T-helper 9 cell (primary cell): ENCODE data around the gene TSPAN7.

Source experiments
- DNase-seq: peaks from one replicate; pipeline ENCODE4 v3.0.0-alpha.2; 2020

TSPAN7 gene

DNA sequence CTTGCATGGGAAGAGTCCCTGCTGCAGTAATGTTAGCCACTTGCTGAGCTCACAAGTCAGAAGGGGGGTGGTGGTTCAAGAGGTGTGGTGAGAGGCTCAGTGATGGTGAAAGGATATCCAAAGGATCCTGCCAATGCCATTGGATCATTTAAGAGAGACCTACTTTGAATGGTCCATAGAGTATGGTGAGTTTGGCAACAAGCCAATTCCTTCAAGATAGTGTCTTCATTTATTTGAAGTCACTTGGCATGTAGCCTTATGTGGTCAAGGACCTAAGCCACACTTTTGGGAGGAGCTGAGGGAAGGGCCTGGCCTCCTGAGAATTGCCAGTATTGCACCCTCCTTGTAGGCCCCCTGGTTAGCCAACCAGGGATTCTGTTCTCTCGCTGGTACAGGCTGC lies 87.9 kb downstream of the TSPAN7 start:
- DNase-seq, result no peak

- no peak for DNase-seq
These were observed 88.6 kb downstream of the TSPAN7 start for GRCh38 chrX:38649674-38650647.

- no peak for DNase-seq
These were observed 90.6 kb downstream of the TSPAN7 start for GRCh38 chrX:38651625-38652601.

DNA sequence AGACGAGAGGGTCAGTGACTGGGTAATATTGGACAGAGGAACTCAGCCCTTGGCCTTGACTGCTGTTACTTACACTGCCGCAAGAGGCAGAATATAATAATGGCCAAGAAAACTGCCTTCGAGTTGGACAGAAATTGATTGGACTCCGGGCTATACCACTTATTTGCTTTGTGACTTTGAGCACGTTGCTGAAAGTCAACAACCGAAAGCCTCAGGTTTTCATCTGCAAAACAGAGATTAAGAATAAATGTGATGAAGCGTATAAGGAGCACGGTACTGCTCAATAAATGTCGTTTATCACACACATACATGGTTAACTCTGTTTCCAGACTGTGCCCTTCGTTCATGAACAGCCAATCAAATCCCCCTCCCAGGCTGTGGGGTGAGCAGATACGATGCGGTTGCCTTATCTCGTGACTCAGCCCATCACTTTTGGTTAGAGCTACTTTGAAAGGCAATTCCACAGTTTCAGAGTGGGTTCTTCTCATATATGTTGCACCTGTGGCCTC lies 91.6 kb downstream of the TSPAN7 start:
- DNase-seq, result no peak

- DNase-seq, result no peak
These were observed 93.0 kb downstream of the TSPAN7 start for GRCh38 chrX:38654302-38654701.

- DNase-seq, result no peak
These were observed 95.1 kb downstream of the TSPAN7 start for GRCh38 chrX:38656350-38656915.

- no peak for DNase-seq
These were observed 96.2 kb downstream of the TSPAN7 start for GRCh38 chrX:38657562-38657961.

- DNase-seq, result no peak
These were observed 99.2 kb downstream of the TSPAN7 start for GRCh38 chrX:38660395-38661102.

GRCh38 chrX:38661103-38661441 lies 99.7 kb downstream of the TSPAN7 start:
- no peak for DNase-seq

DNA sequence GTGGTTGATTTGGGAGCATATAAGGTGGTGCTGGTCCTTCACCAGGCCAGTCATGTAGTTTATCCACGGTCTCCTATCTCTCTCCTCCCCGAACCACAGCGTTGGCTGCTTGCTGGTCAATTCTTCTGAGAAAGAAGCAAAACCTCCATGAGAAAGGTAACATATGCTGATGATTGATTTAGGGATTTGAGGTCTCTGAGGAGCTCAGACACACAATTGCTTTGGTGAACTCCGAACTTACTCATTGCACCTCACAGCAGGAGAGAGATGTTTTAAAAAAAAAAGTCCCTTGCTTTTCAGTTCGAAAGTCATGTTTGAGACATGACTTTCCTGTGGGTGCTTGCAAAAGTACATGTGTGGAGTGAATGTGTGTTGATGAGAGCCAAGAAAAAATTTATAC lies 100.2 kb downstream of the TSPAN7 start:
- no peak for DNase-seq

DNA sequence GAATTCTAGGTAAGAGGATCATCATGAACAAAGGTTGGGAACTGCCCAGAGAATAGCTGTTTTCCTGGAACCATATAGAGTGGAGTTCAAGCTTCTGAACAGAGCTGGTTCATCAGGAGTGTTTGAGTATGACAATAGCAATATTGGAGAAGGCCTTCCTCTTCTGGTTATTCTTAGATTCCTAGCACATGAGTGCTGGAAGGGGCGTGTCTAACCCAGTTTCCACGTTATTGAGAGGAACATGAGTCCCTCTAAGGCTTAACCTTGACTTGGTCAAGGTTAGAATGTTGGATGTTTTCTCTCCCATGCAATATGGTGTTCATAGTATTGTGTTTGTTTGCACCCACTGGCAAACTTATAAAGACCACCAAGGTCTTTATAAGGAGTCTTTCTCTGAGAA lies 101.3 kb downstream of the TSPAN7 start:
- no peak for DNase-seq

- no peak for DNase-seq
These were observed 102.9 kb downstream of the TSPAN7 start for GRCh38 chrX:38664285-38664684.

GRCh38 chrX:38666909-38667308 lies 105.6 kb downstream of the TSPAN7 start:
- DNase-seq, result no peak

DNA sequence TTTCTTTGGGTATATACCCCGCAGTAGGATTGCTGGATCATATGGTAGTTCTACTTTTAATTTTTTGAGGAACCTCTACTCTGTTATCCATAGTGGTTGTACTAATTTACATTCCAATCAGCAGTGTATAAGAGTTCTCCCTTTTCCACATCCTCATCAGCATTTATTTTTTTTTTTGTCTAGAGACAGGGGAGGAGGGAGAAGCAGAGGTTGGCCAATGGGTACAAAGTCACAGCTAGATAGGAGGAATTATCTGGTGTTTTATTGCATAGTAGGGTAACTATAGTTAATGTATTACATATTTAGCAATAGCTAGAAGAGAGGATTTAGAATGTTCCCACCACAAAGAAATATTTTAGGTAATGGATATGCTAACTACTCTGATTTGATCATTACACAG lies 107.4 kb downstream of the TSPAN7 start:
- no peak for DNase-seq

DNA sequence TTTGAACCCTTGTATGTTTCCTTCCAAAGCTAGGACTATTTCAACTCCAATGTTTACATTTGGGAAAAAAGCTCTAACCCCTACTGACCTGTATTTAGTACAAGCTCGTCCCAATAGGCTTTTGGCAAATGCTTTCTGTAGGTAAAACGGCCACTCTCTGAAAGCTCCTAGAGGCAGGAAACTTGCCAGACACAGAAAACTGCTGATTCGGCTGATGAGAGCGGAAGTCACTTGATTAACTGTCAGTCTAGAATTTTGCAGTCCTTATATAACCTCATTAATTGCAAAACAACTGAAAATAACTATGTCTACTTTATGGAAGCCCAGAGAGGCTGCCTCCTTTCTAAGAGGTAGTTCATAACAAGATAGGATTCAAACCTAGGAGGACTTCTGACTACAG lies 108.1 kb downstream of the TSPAN7 start:
- no peak for DNase-seq

- DNase-seq, result no peak
These were observed 111.3 kb downstream of the TSPAN7 start for GRCh38 chrX:38672646-38673045.

DNA sequence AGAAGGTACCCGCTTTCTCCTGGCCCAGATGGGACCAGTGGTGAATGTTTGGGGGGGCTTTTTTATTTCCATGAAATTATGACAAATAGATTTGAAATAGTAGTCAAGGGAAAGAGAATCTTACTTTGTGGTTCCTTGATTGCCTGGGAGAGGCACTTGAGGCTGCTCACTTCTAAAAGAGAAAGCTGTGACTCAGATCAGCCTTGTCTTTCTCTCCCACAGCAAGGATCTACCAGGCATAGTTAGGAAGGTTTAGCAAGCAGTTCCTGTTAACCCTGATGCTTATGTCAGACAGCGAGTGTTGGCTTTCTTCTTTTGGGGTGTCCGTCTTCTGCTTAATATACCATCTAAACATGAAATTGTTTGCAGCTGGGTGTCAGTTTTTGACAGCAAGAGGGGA lies 114.5 kb downstream of the TSPAN7 start:
- no peak for DNase-seq

GRCh38 chrX:38678183-38678582 lies 116.8 kb downstream of the TSPAN7 start:
- no peak for DNase-seq

GRCh38 chrX:38678821-38679220 lies 117.5 kb downstream of the TSPAN7 start:
- DNase-seq, result no peak

GRCh38 chrX:38679695-38680094 lies 118.4 kb downstream of the TSPAN7 start:
- DNase-seq, result no peak

- no peak for DNase-seq
These were observed 120.8 kb downstream of the TSPAN7 start for GRCh38 chrX:38682095-38682494.

GRCh38 chrX:38692961-38693360 lies 131.6 kb downstream of the TSPAN7 start:
- DNase-seq, result no peak
